Inflammatory macrophage treated with lipopolysaccharide for 1 hour (primary cell): ENCODE measurements around the gene ANK2.

Source experiments
- DNase-seq, 2 donors: peaks; one replicate each; pipeline ENCODE4 v3.0.0-alpha.2; 2020 to 2022

The ANK2 gene

DNA sequence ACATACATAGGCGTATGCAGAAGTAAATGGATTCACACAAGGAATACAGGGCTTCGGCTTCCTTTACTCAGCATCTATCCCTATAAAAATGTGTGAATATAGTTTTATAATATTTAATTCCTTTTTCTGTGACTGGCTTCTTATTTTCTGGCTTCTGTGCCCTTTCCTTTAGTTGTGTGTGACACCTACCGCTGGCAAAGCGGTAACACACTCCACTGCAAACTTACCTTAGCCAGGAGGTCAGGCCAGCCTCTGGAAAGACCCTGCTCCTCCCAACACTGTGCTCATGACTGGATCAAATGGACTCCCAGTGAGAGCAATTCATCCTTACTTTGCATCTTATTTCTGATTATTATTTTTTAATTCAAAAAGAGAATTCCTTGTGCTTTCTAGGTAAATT is 244.2 kb downstream of the ANK2 start:
- no peak for DNase-seq

DNA sequence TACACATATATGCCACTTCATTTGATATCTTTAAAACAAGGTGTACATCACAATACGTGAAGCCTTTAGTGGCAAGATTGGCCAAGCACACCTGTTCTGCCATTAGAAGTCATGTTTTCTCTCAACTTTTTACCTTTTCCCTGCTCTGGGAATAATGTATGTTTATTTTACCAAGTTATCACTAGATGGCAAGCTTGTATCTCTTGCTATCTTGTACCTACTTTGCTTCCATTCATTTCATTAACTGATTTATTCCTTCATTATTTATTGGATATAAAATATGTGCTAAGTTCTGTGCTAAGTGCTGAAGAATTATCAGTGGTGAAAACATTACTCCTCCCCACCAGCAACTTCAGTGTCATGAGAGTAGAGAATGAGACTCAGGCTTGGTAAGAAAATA is 245.5 kb downstream of the ANK2 start:
- no peak for DNase-seq

DNA sequence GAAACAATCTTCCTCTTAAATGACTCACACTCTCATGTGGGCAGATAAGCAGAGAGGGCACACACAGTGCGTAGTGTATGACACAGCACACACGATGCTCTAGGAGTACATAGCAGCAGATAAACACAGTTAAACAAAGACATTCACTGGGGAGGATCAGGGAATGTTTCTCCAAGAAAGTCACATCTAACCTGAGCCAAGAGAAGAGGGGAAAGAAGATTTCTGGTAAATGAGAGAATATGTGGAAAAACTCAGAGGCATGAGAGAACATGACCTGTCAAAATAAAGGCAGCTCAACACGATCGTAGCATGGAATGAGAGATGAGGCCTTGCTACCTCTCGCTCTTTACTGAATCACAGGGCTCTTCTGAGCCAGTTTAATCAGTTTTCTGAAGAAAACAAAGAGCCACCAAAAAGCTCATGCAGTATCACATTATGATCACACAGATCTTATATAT is 251.0 kb downstream of the ANK2 start:
- no peak for DNase-seq

DNA sequence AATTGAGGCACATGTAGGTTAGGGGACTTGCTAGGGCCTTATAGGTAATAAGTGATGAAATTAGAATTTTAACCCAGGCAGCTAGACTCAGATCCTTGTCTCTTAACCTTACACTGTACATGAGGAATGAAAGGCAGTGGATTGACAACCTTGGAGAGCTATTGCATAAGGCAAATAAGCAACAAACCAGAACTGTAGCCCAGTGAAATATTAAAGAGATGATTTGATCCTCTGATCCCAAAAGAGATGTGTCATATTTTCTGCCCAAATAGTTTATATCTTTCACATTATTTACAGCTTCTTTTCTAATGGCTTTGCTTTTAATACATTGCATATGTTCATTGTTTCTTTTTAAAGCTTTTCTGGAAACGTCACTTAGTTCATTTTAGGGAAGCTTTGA is 252.6 kb downstream of the ANK2 start:
- DNase-seq = no peak

DNA sequence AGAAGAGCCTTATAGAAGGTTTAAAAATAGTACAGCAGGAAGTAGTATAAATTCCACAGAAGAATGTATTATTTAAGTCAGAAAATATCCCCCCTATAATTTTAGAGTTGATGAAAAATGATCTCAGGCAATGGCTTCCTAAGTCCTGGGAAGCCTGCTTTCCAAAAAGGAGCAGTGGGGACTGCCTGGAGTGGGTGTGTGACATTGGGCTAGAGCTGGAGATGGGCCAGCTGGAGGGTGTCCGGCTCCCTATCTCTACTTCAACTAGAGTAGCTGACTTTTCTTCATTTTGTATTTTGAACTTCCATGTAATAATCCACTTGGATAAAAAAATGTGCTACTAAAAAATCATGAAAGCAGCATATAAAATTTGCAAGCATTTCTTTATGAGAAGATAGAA is 253.9 kb downstream of the ANK2 start:
- DNase-seq = no peak

DNA sequence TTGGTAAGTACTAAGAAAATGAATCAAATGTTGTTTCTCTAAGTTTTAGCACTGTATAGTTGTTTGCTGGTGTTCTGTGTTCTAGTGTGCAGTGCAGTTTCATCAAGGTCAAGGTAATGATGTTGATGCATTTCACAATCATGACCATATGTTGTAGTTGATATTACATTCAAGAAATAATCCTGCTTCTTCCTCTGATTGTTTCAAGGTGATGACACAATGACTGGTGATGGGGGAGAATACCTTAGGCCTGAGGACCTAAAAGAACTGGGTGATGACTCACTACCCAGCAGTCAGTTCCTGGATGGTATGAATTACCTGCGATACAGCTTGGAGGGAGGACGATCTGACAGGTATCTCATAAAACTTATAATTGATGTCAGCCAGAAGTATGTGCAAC is 261.6 kb downstream of the ANK2 start:
- no peak for DNase-seq

DNA sequence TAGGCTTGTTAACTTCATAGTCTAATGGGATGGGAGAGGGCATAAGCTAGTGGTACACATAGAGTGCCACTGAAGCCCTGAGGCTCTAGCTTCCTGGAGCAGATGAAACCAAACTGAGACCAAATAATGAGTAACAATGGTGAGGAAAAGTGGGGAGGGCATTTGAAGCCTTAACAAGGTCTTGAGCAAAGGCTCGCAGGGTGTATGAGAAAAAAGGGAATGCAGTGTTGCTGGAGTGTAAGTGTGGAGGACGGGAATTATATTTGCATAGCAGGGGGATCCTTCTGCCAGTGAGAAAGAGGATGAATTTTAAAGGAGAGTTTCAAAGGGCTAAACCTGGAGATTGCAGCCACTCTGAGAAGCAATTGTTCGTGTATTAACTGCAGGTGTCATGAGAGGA is 263.1 kb downstream of the ANK2 start:
- DNase-seq = no peak

DNA sequence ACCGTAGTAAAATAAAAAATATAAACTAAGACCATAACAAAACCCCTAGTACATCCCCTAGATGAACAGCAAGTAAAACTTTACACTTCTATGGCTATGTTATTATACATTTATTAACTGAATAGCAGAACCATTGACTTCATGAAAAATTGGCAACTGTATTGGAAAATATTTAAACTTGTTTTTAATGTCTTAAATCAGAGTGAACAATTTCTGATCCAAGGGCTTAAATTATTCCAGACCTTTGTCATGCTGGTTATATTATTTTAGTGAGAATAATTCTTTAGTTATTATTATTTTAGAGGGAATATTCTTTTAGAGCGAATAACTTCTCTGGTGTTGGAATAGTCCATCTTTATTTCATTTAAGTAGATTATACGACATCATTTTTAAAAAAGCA is 265.0 kb downstream of the ANK2 start:
- no peak for DNase-seq

DNA sequence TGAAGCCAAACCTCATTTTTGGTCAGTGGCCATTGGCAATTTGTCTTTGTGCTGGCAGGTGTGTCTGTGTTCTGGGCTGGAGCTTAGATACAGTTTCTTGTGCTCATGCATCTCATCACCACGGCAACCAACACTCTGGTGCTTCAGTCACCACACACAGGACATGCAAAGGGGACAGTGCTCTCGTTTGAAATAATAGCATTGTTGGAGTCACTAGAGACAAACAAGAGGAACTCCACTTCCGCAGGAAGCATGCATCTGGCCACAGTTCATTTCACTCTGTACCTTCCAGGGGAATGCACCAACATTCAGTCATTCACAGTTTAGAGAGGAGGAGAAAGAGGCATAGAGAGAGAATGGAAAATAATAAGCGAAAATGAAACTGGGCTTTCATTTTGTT is 267.4 kb downstream of the ANK2 start:
- DNase-seq = no peak

DNA sequence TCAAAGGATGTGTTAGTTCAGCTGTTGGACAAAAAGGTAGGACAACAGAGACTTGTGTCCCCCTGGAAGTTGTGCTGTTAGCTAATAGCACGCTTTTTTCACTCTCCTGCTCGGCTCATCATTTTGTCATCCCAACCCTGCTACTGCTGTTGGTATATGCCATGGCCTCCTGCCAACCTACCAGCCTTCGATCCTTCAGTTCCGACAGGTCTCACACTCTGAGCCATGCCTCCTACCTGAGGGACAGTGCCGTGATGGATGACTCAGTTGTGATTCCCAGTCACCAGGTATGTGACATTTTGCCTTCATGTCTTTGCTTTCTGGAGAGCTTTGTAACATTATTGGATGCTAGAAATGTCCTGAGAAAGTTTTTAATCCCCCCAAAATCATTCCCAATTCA is 268.1 kb downstream of the ANK2 start:
- no peak for DNase-seq

DNA sequence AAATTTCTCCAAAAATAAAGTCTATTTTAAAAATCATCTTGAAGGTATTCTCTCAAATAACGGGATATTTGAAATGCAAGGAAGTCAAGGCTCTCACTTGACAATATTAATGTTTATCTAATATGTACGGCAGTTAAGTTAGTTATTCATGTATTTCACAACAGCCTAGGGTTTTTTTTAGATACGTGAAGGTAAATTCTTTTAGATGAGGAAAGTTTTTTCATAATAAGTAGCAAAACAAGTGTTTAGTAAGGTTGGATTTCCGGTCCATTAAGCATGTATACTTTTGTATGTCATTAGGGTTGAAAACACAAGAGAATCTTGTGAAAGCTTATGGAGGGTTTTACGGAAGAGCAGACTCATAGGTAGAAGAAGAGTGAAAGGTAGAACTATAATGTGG is 273.3 kb downstream of the ANK2 start:
- no peak for DNase-seq

DNA sequence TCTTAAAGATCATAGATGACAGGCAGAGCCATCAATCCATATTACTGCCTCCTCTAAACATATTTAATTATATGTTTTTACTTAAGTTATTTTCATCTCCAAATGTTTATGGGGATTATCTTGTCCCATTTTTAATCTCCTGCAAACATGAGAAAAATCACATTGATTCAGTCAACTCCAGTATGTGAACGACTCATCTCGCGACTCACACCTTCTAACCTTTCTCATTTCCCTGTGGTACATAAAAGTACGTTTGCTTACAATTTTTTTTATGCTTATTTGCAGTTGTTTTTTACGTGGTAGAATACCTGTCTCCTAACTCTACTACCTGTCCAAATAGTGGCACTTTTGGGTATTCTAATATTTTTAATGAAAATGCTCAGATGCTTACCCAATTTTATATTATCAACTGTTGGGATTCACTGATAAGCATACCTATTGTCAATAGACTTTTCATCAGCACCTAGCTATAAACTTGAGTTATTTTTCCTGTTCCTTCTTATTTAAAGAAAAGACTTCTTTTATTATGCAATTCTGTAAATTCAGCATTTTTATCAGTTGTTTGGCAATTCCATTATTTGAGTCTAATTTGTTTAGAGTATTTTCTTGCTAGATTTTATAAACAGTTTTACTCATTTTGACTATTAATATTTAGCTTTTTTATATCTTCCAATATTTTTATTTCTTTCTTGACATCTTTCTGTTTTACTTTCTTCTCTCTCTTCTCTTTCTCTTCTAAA is 276.6 kb downstream of the ANK2 start:
- DNase-seq = no peak

DNA sequence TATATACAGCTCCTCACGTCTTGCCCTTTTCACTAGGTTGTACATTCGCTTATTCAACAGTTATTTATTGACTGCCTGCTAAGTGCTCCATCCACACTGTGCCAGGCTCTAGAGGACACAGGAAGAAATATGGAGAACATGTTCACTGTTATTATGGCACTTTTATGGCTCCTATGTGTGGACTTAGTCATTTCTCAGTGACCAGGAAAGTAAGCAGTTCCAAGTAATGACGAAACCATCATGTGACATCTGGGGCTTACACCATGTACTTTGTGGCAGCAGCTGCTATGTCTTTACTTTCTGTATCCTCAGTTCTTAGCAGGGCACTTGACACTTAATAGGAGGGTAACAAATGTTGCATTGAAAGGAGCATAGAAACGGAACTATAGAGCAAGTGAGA is 278.0 kb downstream of the ANK2 start:
- peak; percentile 6 to 24 for DNase-seq

DNA sequence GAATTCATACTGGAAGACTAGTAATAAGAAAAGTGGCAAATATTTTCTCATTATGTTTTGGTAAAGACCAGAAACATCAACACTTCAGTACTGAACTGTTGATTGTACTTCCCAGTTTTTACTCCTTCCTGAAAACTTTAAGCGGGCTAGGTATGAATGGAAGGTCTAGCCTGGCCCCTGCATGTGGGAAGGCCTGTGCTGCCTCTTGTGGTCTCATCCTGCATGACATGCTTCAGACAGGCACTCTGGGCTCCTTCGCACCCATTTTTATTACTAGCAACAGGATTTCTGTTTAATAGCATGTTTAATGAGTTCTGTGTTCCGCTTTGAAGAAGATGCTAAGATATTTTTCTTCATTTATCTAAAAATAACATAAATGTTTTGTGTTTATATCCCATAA is 279.1 kb downstream of the ANK2 start:
- peak in 1 of 2 donors; percentile 2 for DNase-seq

DNA sequence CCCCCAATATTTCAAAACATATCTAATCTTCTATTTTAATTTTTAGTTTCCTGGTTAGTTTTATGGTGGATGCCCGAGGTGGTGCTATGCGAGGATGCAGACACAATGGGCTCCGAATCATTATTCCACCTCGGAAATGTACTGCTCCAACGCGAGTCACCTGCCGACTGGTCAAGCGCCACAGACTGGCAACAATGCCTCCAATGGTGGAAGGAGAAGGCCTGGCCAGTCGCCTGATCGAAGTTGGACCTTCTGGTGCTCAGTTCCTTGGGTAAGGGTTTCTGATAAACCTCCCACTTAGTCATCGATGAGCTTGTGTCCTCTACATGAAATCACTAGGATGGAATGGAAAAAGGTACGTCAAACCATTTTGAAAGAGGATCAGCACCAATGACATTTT is 280.7 kb downstream of the ANK2 start:
- no peak for DNase-seq

DNA sequence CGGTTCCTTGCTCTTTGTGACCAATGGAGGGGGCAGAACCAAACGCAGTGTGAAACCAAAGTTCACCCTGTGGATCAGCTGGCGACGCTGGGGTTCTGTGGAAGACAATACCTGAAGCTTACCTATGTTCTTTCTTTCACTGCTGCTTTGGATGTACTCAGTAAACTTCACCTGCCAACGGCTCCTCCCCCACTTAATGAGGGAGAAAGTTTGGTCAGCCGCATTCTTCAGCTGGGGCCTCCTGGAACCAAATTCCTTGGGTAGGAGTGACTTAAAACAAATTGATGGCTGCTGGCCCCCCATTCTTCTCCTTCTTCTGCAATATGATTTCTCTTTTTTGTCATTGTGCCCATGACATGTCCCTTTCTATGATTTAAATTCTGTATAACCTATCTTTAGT is 282.4 kb downstream of the ANK2 start:
- no peak for DNase-seq

DNA sequence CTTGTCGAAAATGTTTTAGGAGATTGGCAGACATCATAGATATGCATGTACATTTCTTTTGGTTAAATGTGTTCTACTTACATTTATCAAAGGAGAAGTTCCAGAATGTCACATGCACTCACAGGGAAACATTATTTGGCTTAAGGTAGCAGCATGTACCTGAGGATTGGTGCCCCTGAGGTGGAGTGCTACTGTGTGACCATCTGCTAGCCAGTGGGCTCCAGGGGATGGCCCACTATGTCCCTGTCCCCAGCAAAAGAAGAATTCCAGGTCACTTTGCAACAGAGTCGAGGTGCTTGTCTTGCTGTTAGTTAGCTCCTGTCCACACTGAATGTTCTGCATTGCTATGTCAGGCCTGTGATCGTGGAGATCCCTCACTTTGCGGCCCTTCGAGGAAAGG is 283.2 kb downstream of the ANK2 start:
- DNase-seq = no peak

DNA sequence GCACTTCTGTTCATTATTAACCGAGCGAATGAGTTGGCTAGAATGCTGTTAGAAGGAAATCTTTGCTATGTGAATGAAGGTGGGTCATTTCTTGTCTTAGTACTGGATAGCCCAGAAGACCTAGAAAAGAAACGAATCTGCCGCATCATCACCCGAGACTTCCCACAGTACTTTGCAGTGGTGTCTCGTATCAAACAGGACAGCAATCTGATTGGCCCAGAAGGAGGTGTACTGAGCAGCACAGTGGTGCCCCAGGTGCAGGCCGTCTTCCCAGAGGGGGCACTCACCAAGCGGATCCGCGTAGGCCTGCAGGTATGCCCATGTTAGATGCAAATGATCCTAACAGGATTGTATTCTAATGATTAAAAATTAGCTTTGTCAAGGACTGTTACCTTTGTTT is 286.3 kb downstream of the ANK2 start:
- DNase-seq = no peak

DNA sequence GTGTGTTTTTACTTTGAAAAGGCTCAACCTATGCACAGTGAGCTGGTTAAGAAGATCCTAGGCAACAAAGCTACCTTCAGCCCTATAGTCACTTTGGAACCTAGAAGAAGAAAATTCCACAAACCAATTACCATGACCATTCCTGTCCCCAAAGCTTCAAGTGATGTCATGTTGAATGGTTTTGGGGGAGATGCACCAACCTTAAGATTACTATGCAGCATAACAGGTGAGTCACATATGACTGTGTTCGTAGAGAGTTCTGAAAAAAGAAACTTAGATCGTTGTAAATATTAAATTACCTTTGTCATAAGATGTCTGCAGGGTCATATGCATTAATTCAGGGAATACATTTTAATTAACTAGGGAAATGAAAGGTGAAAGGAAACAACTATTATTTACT is 287.1 kb downstream of the ANK2 start:
- DNase-seq = no peak

DNA sequence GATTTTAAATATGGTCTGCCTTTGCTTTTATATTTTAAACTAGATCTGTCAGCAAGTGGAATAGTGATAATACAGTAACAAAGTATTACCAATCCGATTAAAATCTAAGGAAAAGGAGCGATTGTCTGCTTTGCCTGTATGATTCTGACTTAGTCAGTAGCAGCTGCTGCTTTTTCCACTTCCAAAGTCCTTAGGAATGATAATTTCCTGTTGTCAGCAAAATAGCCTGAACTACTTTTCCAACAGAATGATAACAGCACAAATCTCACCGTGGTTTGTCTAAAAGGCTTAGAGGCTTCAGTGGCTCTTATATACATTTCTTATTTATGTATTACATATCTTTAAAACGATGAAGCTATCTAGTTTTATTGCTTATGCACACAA is 290.0 kb downstream of the ANK2 start:
- DNase-seq = no peak

DNA sequence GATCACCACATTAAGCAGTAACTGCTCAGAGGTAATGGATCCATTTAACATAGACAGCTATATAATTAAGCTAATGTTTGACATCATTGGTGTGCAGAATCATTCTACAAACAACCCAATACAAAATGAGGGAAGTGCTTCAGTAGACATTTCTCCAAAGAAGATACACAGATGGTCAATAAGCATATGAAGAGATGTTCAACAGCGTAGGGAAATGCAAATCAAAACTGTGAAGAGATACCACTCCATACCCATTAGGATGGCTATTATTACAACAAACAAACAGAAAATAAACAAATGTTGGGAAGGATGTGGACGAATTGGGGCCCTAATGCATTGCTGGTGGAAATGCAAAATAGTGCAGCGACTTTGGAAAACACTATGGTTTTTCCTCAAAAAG is 294.6 kb downstream of the ANK2 start:
- DNase-seq = no peak

DNA sequence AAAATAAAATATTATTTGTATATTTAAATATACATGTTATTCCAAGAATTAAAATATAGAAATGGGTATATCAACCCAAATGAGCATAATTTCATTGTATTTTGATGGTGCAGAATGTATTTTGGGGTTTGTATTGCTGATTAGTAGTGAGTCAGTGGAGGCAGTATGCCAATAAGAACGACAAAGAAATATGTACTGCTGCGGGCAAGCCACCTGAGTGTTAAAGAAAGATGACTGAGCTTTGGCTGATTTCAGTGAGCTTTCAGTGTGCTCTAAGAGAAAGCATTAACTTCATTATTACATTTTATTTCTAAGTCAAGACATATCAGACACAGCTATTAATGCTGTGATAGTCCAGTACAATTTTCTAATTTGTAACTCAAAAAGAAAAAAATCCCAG is 297.8 kb downstream of the ANK2 start:
- DNase-seq = no peak

DNA sequence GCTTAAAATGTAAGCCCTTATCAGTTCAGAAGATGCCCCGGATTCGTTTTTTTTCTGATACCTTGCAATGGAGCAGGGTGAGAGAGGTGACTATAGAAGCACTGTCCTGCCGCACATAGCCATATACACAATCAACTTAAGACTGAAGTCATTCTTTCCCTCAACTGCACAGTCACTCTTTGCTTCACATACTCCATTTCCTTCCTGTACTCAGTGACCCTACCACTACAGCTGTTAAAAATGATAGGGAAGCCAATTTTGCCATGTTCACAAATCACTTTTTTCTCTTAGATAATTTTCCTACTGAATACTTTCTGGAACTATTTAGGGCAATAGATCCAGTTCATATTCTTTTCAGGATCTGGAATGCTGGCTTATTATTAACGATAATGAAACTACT is 300.0 kb downstream of the ANK2 start:
- no peak for DNase-seq

DNA sequence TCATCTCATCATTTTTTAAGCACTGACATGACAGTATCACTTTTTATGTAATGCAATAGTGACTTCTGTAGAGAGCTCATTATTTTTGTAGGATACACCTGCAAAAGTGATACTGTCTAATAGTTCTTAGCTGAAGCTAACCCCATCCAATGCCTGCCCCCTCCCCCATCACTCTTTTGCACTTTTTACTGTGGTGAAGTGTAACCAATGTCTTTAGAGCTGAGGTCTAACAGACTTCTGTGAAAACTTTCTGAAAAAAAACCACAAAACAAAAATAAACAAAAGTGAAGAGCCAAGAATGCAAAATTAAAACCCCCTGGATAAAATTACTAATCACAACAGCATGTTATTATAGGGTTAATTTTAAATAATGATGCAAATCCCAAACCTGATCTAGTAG is 301.1 kb downstream of the ANK2 start:
- no peak for DNase-seq

DNA sequence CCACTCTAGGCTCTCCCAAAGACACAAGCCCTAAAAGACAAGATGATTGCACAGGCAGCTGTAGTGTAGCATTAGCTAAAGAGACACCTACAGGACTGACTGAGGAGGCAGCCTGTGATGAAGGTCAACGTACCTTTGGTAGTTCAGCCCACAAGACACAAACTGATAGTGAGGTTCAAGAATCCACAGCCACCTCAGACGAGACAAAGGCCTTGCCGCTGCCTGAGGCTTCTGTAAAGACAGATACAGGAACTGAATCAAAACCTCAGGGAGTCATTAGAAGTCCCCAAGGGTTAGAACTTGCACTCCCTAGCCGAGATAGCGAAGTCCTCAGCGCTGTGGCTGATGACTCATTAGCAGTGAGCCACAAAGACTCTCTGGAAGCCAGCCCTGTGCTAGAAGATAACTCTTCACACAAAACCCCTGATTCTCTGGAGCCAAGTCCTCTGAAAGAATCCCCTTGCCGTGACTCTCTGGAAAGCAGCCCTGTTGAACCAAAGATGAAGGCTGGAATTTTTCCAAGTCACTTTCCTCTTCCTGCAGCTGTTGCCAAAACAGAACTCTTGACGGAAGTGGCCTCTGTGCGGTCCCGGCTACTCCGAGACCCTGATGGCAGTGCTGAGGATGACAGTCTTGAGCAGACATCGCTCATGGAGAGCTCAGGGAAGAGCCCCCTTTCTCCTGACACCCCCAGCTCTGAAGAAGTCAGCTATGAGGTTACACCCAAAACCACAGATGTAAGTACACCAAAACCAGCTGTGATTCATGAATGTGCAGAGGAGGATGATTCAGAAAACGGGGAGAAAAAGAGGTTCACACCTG is 306.3 kb downstream of the ANK2 start:
- DNase-seq = peak; percentile 17 to 44
